GM18508 (cell line): ENCODE measurements around the gene SLC7A8.
"Not testable (repeated sequence)": the region's sequence is repeated elsewhere in the genome, so short reads cannot be mapped to it uniquely, and the experiment has no call there.

Source experiments
- ATAC-seq: cut with Tn5 transposase; IDR thresholded peaks from one replicate; pipeline ENCODE4 v1.9.1; 2021; ENCODE audit warnings: moderate number of reproducible peaks; ENCODE audit not compliant: insufficient read depth, unreplicated experiment

Gene SLC7A8

GRCh38 chr14:23183479-23183878, at the start of gene SLC7A8:
TSS of gene SLC7A8 (minus strand) at chr14:23183660. CDS start at chr14:23182914, 746 bp downstream.
- no peak for ATAC-seq

- ATAC-seq: not testable (repeated sequence)
Measured at GRCh38 chr14:23232241-23232808, 48.9 kb upstream of the SLC7A8 start.

DNA sequence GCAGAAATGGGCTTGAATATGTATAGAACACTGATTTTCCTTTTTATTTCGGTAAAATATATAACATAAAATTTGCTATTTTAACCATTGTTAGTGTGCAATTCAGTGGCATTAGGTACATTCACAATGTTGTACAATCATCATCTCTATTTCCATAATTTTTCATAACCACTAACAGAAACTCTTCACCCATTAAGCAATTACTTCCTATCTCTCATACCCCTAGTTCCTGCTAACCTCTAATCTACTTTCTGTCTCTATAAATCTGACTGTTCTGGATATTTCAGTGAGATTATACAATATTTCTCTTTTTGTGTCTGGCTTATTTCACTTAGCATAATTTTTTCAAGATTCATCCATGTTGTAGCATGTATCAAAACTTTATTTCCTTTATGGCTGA, 45.4 kb upstream of the SLC7A8 start:
- ATAC-seq: no peak

GRCh38 chr14:23227566-23227965, 44.1 kb upstream of the SLC7A8 start:
- ATAC-seq: no peak

DNA sequence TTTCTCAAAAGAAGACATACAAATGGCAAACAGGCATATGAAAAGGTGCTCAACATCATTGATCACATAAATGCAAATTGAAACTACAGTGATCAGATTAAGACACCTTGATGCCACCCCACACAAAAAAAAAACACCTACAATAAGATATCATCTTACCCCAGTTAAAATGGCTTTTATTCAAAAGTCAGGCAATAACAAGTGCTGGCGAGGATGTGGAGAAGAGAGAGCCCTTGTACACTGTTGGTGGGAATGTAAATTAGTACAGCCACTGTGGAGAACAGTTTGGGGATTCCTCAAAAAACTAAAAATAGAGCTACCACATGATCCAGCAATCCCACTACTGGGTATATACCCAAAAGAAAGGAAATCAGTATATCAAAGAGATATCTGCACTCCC, 41.5 kb upstream of the SLC7A8 start:
- not testable (repeated sequence) for ATAC-seq

DNA sequence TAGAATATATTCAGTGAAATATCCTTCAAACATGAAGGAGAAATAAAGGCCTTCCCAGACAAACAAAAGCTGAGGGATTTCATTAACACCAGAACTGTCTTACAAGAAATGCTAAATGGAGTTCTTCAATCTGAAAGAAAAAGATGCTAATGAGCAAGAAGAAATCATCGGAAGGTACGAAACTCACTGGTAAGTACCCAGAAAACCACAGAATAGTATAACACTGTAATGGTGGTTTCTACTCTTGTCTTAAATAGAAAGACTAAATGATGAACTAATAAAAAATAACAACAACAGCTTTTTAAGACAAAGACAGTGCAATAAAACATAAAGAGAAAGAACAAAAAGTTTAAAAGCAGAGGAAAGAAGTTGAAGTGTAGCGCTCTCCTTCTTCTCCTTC, 35.6 kb upstream of the SLC7A8 start:
- ATAC-seq: no peak

- no peak for ATAC-seq
Measured at GRCh38 chr14:23217032-23218020, 33.9 kb upstream of the SLC7A8 start.

DNA sequence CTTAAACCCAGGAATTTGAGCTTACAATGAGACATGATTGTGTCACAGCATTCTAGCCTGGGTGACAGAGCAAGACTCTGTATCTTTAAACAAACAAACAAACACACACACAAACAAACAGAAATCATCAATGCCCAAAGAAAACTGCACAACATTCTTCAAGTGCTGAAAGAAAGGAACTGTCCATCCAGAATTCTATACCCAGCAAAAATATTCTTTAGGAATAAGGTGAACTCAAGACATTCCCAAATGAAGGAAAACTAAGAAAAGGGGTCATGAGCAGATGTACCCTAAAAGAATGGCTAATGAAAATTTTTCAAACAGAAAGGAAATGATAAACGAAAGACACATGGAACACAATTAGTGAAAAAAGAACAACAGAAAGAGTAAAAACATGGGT, 32.0 kb upstream of the SLC7A8 start:
- no peak for ATAC-seq

- no peak for ATAC-seq
Measured at GRCh38 chr14:23209651-23210423, 26.4 kb upstream of the SLC7A8 start.

DNA sequence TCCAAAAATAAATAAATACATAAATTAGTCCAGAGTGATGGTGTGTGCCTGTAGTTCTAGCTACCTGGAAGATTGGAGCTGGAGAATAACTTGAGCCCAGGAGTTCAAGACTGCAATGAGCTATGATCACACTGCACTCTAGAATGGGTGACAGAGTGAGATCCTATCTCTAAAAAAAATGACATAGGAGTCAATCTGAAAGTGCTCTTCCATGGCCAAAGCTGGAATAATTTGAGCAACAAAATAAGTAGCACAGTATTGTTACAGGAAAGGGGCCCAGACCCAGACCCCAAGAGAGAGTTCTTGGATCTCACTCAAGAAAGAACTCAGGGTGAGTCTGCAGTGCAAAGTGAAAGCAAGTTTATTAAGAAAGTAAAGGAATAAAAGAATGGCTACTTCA, 24.9 kb upstream of the SLC7A8 start:
- no peak for ATAC-seq

DNA sequence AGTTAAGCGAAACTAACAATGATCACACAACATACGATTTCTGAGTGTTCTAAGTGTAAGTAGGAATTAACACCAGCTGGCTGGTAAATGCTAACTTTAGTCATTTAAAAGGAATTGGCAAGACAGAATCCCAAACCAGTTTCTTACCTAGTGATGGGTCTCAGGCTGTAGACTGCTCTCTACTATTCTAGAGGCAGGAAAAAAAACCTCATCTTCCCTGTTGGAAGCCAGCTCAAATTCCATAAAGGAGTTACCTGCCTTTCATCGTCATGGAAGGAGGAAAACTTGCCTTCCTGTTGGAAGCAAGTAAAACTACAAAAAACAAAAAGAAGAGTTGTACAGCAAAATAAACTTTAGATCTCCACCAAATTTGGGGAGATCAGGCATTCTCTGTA, 23.7 kb upstream of the SLC7A8 start:
- no peak for ATAC-seq

DNA sequence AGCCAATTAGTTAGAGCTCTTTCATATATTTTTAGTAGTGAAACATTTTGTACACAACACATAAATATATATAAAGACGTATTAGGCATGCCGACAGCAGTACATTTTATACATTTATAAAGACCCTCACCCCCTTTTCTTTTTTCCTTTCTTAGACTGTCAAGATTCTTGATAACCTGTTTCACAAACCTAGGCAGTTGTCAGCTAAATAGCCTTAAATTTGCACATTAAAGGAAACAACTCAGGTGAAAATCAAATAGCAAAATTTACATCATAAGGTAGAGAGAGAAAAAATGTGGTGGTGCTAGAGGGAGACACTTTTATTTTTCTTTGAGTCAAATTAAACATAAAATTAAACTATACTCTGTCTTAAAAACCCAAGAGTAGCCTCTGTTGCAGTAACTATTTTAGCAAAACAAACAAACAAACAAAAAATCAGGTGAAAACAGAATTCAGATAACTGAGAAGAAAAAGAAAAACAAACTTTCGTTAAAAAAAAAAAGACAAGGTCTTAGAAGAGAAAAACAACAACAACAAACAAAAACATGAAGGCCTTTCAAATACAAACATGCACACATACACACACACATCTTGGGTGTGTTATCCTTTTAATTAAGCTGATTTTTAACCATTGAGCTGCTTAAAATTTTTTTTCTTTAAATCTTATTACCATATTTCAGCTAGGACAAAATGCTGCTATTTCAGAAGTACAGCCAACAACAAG, 23.1 kb upstream of the SLC7A8 start:
- ATAC-seq: no peak

GRCh38 chr14:23202001-23202400, 18.5 kb upstream of the SLC7A8 start:
- ATAC-seq: no peak

GRCh38 chr14:23199141-23199540, 15.7 kb upstream of the SLC7A8 start:
- ATAC-seq: not testable (repeated sequence)

DNA sequence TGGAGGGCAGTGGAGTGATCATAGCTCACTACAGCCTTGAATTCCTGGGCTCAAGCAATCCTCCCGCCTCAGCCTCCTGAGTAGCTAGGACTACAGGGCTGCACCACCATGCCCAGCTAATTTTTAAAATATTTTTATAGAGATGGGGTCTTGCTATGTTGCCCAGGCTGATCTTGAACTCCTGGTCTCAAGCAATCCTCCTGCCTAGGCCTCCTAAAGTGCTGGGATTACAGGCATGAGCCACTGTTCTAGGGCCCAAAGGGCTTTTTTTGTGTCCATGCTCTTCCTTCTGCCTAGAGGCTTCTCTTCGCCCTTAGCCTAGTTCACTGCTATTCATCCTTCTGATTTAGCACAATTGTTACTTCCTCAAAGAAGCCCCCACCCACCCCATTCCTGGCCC, 13.0 kb upstream of the SLC7A8 start:
- ATAC-seq: not testable (repeated sequence)

GRCh38 chr14:23195552-23196101, 12.2 kb upstream of the SLC7A8 start:
- ATAC-seq: no peak

DNA sequence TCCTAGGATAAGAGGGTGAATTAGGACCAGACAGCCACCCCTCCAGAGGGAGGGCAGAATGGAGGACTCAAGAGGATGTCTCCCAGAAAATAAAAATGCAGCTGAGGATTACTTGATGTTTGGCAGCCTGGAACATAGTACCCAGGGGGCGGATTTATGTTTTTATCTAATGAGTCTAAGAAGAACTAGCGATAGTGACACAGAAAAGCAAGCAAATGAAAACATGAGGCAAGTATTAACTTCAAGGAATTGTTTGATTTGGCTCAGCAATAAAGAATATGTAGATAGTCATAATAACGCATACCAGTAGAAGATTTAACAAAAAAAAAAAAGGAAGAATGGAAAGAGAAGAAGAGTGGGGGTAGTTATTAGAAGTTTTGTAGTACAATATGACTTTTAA, 10.0 kb upstream of the SLC7A8 start:
- ATAC-seq: no peak

DNA sequence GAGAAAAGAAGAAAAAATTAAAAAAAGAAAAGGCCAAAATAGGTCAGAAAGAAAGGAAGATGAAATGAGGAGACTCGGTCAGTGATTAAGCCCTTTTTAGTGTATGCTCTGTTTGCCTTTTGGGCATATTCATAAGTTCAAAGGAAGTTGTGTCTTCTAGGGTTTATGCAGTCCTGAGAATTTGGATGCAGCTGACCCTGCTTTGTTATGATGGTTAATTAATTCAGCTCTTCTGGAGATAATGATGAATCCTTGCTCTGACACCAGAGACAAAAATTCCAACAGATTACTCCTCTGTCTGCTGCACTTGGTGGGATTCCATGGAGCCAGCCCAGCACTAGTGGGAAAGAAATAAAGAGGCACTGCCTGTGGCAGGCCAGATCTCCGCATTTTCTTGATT, 4.5 kb upstream of the SLC7A8 start:
- ATAC-seq: no peak

DNA sequence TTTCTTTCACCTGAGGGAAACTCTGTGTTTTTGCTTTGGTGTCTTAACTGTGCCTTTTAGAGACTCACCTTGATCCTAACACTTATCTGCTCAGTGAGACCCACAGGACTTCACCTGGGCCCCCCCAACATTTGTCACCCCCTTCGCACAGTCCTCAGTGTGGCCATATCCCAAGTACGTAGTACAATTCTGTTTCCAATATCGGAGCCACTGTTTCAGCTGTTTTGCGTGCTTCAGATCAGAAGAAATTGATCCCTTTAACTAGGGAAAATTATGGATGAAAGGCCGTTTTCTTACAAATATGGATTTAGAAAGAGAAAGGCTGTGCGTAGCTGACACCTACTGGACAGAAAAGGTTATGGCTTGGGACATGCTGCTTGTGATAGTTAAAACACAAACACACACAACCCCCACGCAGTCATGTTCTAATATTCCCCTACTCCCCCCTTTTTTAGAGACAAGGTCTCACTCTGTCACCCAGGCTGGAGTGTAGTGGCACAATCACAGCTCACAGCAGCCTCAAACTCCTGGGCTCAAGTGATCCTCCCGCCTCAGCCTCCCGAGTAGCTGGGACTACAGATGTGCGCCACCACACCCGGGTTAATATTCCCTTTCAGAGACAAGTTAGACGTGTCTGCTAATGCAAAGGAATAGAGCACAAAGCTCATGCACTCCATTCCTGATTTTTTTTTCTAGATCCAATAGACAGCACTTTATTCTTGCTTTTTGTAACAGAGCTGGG, 3.6 kb upstream of the SLC7A8 start:
- no peak for ATAC-seq
